A673 (cell line): ENCODE data around the gene TTC38. TPM values are rescaled to one million over a fixed set of nuclear protein-coding genes. Genes with fewer than 3 reads are reported as not detected.

Experiments used
- BruUV-seq: library from RNA; stranded (reverse); fragments of 400-500 nt; replicated peaks from 2 replicates; lab custom pipeline; 2021; lab: Mats Ljungman, UMichigan
- CTCF ChIA-PET: fragments of 300-600 bp; sonication (Branson Sonifier 250); formaldehyde crosslinking; loops from one replicate; lab custom pipeline; 2022; ENCODE audit warnings: antibody characterized with exemption; lab: Charles Lee
- POLR2A ChIA-PET: fragments of 300-600 bp; sonication (Branson Sonifier 250); formaldehyde crosslinking; loops from one replicate; lab custom pipeline; 2022; ENCODE audit warnings: antibody characterized with exemption; ENCODE audit not compliant: low non-redundant PET; lab: Charles Lee
- DNase-seq: peaks from one replicate; pipeline ENCODE4 v3.0.0-alpha.2; 2015; ENCODE audit warnings: low spot score
- H3K27ac ChIP-seq: fragments of 200-600 bp; sonication (generic); 2 replicates; pipeline ENCODE4 v1.5.1; 2016; ENCODE audit warnings: mixed run types, low read depth, mild to moderate bottlenecking, mixed read lengths, antibody characterized with exemption, low read length; ENCODE audit not compliant: poor library complexity, severe bottlenecking
- H3K27me3 ChIP-seq: fragments of 200-600 bp; sonication (generic); replicated peaks from 2 replicates; pipeline ENCODE4 v1.6.1; 2017; ENCODE audit warnings: mixed run types, low read depth, mild to moderate bottlenecking, mixed read lengths, antibody characterized with exemption, low read length; ENCODE audit not compliant: insufficient read depth, poor library complexity
- H3K36me3 ChIP-seq: fragments of 200-600 bp; sonication (generic); 2 replicates; pipeline ENCODE4 v1.6.1; 2016; ENCODE audit warnings: mixed run types, mild to moderate bottlenecking, mixed read lengths, antibody characterized with exemption, low read length; ENCODE audit not compliant: insufficient read depth, poor library complexity, severe bottlenecking
- H3K4me1 ChIP-seq: fragments of 200-600 bp; sonication (generic); 2 replicates; pipeline ENCODE4 v1.6.1; 2017; ENCODE audit warnings: mixed run types, mild to moderate bottlenecking, mixed read lengths, antibody characterized with exemption, low read length; ENCODE audit not compliant: insufficient read depth, poor library complexity, severe bottlenecking
- H3K4me3 ChIP-seq: fragments of 200-600 bp; sonication (generic); 2 replicates; pipeline ENCODE4 v1.5.1; 2016; ENCODE audit warnings: low read depth, mixed run types, mild to moderate bottlenecking, mixed read lengths, low read length; ENCODE audit not compliant: poor library complexity, severe bottlenecking
- H3K9me3 ChIP-seq: fragments of 200-600 bp; sonication (generic); 2 replicates; pipeline ENCODE4 v1.6.1; 2016; ENCODE audit warnings: mixed run types, low read depth, mild to moderate bottlenecking, mixed read lengths, antibody characterized with exemption, low read length; ENCODE audit not compliant: poor library complexity, severe bottlenecking
- EZH2 ChIP-seq: fragments of 200-600 bp; sonication (generic); IDR thresholded peaks from 2 replicates; pipeline ENCODE4 v1.6.1; 2017; ENCODE audit warnings: borderline replicate concordance, low read depth, mild to moderate bottlenecking, mixed read lengths, antibody characterized with exemption, low read length; ENCODE audit not compliant: poor library complexity, severe bottlenecking
- intact Hi-C: fragments of 100-400 bp; cut with micrococcal nuclease; formaldehyde crosslinking; loops from one replicate; pipeline ENCODE4 v1.10.0; 2022; ENCODE audit not compliant: unreplicated experiment
- total RNA-seq: library from RNA; stranded (reverse); gene quantifications from 2 replicates; pipeline ENCODE4 v1.2.3, GENCODE V29; 2021
- TF ChIP-seq, protein P1 (sequence below): fragments of 300-800, 200-600 bp; sonication (generic); conservative IDR thresholded peaks from 2 replicates; pipeline ENCODE4 v1.5.1; 2017; ENCODE audit warnings: low read depth, mild to moderate bottlenecking, antibody characterized with exemption, low read length, moderate library complexity, mixed read lengths

TTC38 gene
- total RNA-seq, 1 experiment from 2014 or later: 11.4 TPM

DNA sequence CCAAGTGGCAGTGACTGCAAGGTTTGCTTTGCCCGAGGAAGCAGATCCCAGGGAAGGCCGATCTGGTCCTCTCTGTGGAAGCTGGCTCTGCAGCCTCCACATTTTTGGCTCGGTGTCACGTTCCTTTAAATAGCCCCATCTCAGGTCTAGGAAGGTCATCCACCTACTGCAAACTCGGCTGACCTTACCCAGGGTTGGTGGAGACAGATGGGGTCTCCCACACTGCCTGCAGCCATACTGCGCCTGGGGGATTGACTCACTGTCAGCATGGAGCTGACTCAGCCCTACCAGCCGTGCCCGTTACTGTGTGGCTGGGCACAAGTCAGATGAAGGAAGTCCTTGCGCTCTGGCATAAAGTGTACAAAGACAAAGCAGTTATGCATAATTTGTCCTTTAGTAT lies 34.6 kb upstream of the TTC38 start:
- Histone ChIP-seq H3K4me3 (no peak overlapping the region), H3K27me3 (no peaks in the 10 kb centered on the region), H3K4me1 (no peaks in the 10 kb centered on the region), H3K27ac (no peak overlapping the region), H3K9me3 (no peaks in the 10 kb centered on the region), H3K36me3 (no peaks in the 10 kb centered on the region)
- no TSS peak for BruUV-seq
- intact Hi-C loops: no loop called here
- peak; percentile 67 for DNase-seq
- no peak for TF ChIP-seq EZH2
- TF ChIP-seq, protein P1, sequence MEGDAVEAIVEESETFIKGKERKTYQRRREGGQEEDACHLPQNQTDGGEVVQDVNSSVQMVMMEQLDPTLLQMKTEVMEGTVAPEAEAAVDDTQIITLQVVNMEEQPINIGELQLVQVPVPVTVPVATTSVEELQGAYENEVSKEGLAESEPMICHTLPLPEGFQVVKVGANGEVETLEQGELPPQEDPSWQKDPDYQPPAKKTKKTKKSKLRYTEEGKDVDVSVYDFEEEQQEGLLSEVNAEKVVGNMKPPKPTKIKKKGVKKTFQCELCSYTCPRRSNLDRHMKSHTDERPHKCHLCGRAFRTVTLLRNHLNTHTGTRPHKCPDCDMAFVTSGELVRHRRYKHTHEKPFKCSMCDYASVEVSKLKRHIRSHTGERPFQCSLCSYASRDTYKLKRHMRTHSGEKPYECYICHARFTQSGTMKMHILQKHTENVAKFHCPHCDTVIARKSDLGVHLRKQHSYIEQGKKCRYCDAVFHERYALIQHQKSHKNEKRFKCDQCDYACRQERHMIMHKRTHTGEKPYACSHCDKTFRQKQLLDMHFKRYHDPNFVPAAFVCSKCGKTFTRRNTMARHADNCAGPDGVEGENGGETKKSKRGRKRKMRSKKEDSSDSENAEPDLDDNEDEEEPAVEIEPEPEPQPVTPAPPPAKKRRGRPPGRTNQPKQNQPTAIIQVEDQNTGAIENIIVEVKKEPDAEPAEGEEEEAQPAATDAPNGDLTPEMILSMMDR: no peak
- ChIA-PET CTCF (no interaction called here), POLR2A (no interaction called here)

DNA sequence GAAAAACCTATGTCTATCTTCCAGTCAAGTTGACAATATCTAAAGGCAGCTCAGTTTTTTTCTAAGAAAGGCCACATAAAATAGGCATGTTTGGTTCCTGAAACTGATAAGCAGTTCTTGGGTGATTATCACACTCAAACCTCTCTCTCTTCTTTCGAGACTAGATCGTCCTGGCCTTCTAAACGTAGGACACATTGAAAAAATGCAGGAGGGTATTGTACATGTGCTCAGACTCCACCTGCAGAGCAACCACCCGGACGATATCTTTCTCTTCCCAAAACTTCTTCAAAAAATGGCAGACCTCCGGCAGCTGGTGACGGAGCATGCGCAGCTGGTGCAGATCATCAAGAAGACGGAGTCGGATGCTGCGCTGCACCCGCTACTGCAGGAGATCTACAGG lies 32.8 kb upstream of the TTC38 start:
- no TSS peak for BruUV-seq
- H3K9me3 ChIP-seq: no peaks in the 10 kb centered on the region

DNA sequence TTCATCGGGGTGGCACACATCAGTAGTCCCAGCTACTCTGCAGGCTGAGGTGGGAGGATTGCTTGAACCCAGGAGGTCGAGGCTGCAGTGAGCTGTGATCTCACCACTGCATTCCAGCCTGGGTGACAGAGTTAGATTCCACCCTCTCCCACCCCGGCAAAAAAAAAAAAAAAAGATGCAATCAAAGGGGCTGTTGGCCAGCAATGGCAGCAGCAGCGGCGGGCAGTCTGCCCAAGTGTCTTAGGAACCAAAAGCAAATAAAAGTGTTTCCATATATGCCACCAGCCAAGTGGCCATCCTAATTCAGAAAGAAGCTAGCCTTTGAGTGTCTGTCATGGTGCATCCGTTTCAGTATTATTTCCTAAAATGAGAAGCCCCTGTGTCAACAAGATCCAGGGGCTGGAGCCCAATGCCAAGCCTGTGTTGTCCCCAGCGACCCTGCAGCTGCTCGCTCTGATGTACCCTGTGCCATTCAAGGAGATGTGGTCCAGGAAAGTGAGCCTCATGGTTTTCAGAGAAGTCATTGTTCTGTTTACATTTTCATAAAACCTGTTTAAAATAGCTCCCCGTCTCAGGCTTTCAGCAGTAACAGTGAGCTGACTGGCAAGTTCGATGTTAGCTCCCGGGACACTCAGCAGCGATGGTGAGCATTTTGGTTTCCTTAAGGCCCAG lies 30.2 kb upstream of the TTC38 start:
- no peaks in the 10 kb centered on the region for H3K27me3 ChIP-seq
- BruUV-seq: no TSS peak
- no peak overlapping the region for H3K27ac ChIP-seq
- no peak for DNase-seq
- intact Hi-C loops: no loop called here
- no peaks in the 10 kb centered on the region for H3K36me3 ChIP-seq
- CTCF ChIA-PET: no interaction called here
- POLR2A ChIA-PET: no interaction called here
- TF ChIP-seq, protein P1: no peak
- no peak for TF ChIP-seq EZH2
- H3K4me3 ChIP-seq: no peak overlapping the region
- H3K4me1 ChIP-seq: no peaks in the 10 kb centered on the region
- H3K9me3 ChIP-seq: no peaks in the 10 kb centered on the region

More for the DNA sequence above, 32.8 kb upstream of the TTC38 start:
- TF ChIP-seq, protein P1: no peak
- no peak for TF ChIP-seq EZH2
- DNase-seq: no peak
- Histone ChIP-seq H3K27me3 (no peaks in the 10 kb centered on the region), H3K36me3 (no peaks in the 10 kb centered on the region), H3K27ac (no peak overlapping the region), H3K4me3 (no peak overlapping the region), H3K4me1 (no peaks in the 10 kb centered on the region)
- ChIA-PET POLR2A (no interaction called here), CTCF (no interaction called here)
- intact Hi-C loops: no loop called here
